HepG2 (cell line): ENCODE results near the gene MCF2L. TPM values are rescaled to one million over a fixed set of nuclear protein-coding genes. Genes with fewer than 3 reads are reported as not detected.

Experiments
- DMAP1 ChIP-seq: IDR thresholded peaks from 2 replicates; pipeline ENCODE4 v1.6.1; 2016
- ELF3 ChIP-seq: IDR thresholded peaks from 2 replicates; pipeline ENCODE4 v1.6.1; 2016; ENCODE audit warnings: missing genetic modification reagents, missing compliant biosample characterization
- ERF ChIP-seq: IDR thresholded peaks from 2 replicates; pipeline ENCODE4 v1.6.1; 2018; ENCODE audit warnings: missing biosample characterization, missing genetic modification reagents
- GMEB1 ChIP-seq: sonication (generic); formaldehyde crosslinking; IDR thresholded peaks from 2 replicates; pipeline ENCODE4 v1.5.1; 2020; ENCODE audit warnings: missing genetic modification reagents, mild to moderate bottlenecking, borderline replicate concordance
- RNF2 ChIP-seq: fragments of 450-650 bp; conservative IDR thresholded peaks from 2 replicates; pipeline ENCODE4 v1.6.1; 2016; ENCODE audit warnings: low read depth
- SALL2 ChIP-seq: sonication (generic); formaldehyde crosslinking; IDR thresholded peaks from 2 replicates; pipeline ENCODE4 v1.8.1; 2023; ENCODE audit warnings: mild to moderate bottlenecking, missing genetic modification reagents, inconsistent platforms
- SNRNP70 ChIP-seq: fragments of 200-400 bp; formaldehyde crosslinking; IDR thresholded peaks from 2 replicates; pipeline ENCODE4 v1.6.1; 2017; ENCODE audit warnings: mild to moderate bottlenecking, low read depth, low read length, moderate library complexity
- SP5 ChIP-seq: IDR thresholded peaks from 2 replicates; pipeline ENCODE4 v1.6.1; 2016; ENCODE audit warnings: low read depth, borderline replicate concordance
- TCF7L2 ChIP-seq: IDR thresholded peaks from 2 replicates; pipeline ENCODE4 v1.6.1; 2011; ENCODE audit warnings: mild to moderate bottlenecking, low read depth, low read length, moderate library complexity
- TEAD3 ChIP-seq: optimal IDR thresholded peaks from 2 replicates; pipeline ENCODE3; 2016; ENCODE audit warnings: borderline replicate concordance
- ZBTB7B ChIP-seq: sonication (generic); formaldehyde crosslinking; IDR thresholded peaks from 2 replicates; pipeline ENCODE4 v1.4.0; 2020; ENCODE audit warnings: missing genetic modification reagents
- ZFYVE20 ChIP-seq: sonication (generic); formaldehyde crosslinking; IDR thresholded peaks from 2 replicates; pipeline ENCODE4 v1.8.0; 2023; ENCODE audit warnings: low read depth, mild to moderate bottlenecking, moderate library complexity, missing genetic modification reagents, borderline replicate concordance
- ZNF343 ChIP-seq: sonication (generic); formaldehyde crosslinking; IDR thresholded peaks from 2 replicates; pipeline ENCODE4 v1.4.0; 2020; ENCODE audit warnings: mild to moderate bottlenecking, missing genetic modification reagents
- ZNF383 ChIP-seq: sonication (generic); formaldehyde crosslinking; IDR thresholded peaks from 2 replicates; pipeline ENCODE4 v1.4.0; 2020; ENCODE audit warnings: missing genetic modification reagents, mild to moderate bottlenecking, borderline replicate concordance
- ZNF446 ChIP-seq: sonication (generic); formaldehyde crosslinking; IDR thresholded peaks from 2 replicates; pipeline ENCODE4 v1.5.0; 2020; ENCODE audit warnings: mild to moderate bottlenecking, missing genetic modification reagents
- ZNF563 ChIP-seq: sonication (generic); formaldehyde crosslinking; IDR thresholded peaks from 2 replicates; pipeline ENCODE4 v1.8.0; 2022; ENCODE audit warnings: mild to moderate bottlenecking, moderate library complexity, missing genetic modification reagents
- ZNF569 ChIP-seq: sonication (generic); formaldehyde crosslinking; IDR thresholded peaks from 2 replicates; pipeline ENCODE4 v1.5.0; 2020; ENCODE audit warnings: mild to moderate bottlenecking, missing genetic modification reagents, moderate library complexity, borderline replicate concordance
- ZNF776 ChIP-seq: sonication (generic); formaldehyde crosslinking; IDR thresholded peaks from 2 replicates; pipeline ENCODE4 v1.4.0; 2020; ENCODE audit warnings: mild to moderate bottlenecking, missing genetic modification reagents
- ZNF781 ChIP-seq: sonication (generic); formaldehyde crosslinking; IDR thresholded peaks from 2 replicates; pipeline ENCODE4 v1.5.1; 2020; ENCODE audit warnings: borderline replicate concordance, mild to moderate bottlenecking, missing genetic modification reagents; ENCODE audit errors: not compliant biosample characterization
- polyA plus RNA-seq, 8 experiments: library from polyadenylated mRNA; depleted of rRNA in 3 of 8; stranded (reverse) in 7 of 8; unstranded in 1 of 8; fragments of >200 nt; fragmentation: Illumina TruSeq in 4 of 8; extraction: Trizol in 4 of 8; gene quantifications; 2 replicates each; pipeline versions ENCODE4 v1.2.1 to v1.2.3, GENCODE V29; 2011 to 2016; ENCODE audit warnings: low read depth in 4 of 8, missing spikeins in 1 of 8, mixed read lengths in 1 of 8; ENCODE audit not compliant: insufficient read depth in 1 of 8
- total RNA-seq, 5 experiments: library from RNA; depleted of rRNA; stranded (reverse); fragments of >200 nt; fragmentation: Illumina TruSeq; extraction: Trizol; gene quantifications; 2 replicates each; pipeline ENCODE4 v1.2.3, GENCODE V29; 2016; ENCODE audit warnings: low read depth in 1 of 5
- TF ChIP-seq, protein P1 (sequence below): sonication (generic); formaldehyde crosslinking; IDR thresholded peaks from 2 replicates; pipeline ENCODE4 v1.5.1; 2020; ENCODE audit warnings: missing genetic modification reagents, mild to moderate bottlenecking, borderline replicate concordance
- TF ChIP-seq, protein P2 (sequence below): sonication (generic); formaldehyde crosslinking; IDR thresholded peaks from 2 replicates; pipeline ENCODE4 v1.8.1; 2022; ENCODE audit warnings: low read depth, mild to moderate bottlenecking, missing genetic modification reagents
- TF ChIP-seq, protein P3 (sequence below): sonication (generic); formaldehyde crosslinking; IDR thresholded peaks from 2 replicates; pipeline ENCODE4 v1.8.0; 2022; ENCODE audit warnings: missing genetic modification reagents, mild to moderate bottlenecking, inconsistent platforms, borderline replicate concordance

Gene MCF2L
- total and polyA plus RNA-seq, 2 of the 13 experiments (the other 11 are each of a cell fraction or from before 2014, with no cell fraction given), result 19.4 to 28.4 TPM

DNA sequence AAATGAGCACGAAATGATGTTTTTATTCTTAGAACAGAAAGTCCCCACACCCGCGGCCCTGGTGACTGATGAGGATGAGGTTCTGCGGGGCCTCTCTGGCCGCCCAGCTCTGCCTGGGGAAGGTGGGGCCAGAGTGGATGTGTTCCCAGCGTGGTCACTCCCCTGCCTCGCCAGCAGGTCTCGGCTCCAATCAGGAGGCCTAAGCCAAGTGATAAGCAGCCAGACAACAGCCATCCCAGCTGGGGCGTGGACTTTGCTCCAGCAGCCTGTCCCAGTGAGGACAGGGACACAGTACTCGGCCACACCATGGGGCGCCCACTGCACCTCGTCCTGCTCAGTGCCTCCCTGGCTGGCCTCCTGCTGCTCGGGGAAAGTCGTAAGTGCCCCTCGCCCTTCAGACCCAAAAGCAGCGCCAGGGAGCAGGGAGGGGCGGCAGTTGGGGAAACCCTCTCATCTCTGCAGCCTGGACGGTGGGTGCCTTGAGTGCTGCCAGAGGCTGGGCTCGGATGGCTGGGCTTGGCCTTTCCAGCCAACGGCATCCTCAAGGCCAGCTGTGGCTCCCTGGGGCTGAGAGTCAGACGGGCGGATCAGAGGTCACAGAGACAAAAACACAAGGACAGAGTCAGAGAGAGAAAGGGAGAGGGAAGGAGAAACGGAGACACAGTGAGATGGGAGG, 153.7 kb downstream of the MCF2L start, which contains the start of gene F10 (continued):
- TF ChIP-seq ZFYVE20, result no peak
- TF ChIP-seq ZNF446 (CRISPR knock-in tag), result no peak
- TF ChIP-seq ZNF563 (CRISPR knock-in tag), result peak; percentile 47; the same call in 1 of the 2 replicates
- TF ChIP-seq ZBTB7B (CRISPR knock-in tag), result peak; percentile 30; the same call in 1 of the 2 replicates
- TF ChIP-seq ERF (CRISPR knock-in tag), result peak; percentile 85
- TF ChIP-seq ZNF569 (CRISPR knock-in tag), result no peak
- TF ChIP-seq ELF3 (CRISPR knock-in tag), result peak; percentile 59; the same call in 1 of the 2 replicates
- TF ChIP-seq, protein P1, sequence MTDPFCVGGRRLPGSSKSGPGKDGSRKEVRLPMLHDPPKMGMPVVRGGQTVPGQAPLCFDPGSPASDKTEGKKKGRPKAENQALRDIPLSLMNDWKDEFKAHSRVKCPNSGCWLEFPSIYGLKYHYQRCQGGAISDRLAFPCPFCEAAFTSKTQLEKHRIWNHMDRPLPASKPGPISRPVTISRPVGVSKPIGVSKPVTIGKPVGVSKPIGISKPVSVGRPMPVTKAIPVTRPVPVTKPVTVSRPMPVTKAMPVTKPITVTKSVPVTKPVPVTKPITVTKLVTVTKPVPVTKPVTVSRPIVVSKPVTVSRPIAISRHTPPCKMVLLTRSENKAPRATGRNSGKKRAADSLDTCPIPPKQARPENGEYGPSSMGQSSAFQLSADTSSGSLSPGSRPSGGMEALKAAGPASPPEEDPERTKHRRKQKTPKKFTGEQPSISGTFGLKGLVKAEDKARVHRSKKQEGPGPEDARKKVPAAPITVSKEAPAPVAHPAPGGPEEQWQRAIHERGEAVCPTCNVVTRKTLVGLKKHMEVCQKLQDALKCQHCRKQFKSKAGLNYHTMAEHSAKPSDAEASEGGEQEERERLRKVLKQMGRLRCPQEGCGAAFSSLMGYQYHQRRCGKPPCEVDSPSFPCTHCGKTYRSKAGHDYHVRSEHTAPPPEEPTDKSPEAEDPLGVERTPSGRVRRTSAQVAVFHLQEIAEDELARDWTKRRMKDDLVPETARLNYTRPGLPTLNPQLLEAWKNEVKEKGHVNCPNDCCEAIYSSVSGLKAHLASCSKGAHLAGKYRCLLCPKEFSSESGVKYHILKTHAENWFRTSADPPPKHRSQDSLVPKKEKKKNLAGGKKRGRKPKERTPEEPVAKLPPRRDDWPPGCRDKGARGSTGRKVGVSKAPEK, result peak; percentile 88; the same call in 1 of the 2 replicates
- TF ChIP-seq, protein P2, sequence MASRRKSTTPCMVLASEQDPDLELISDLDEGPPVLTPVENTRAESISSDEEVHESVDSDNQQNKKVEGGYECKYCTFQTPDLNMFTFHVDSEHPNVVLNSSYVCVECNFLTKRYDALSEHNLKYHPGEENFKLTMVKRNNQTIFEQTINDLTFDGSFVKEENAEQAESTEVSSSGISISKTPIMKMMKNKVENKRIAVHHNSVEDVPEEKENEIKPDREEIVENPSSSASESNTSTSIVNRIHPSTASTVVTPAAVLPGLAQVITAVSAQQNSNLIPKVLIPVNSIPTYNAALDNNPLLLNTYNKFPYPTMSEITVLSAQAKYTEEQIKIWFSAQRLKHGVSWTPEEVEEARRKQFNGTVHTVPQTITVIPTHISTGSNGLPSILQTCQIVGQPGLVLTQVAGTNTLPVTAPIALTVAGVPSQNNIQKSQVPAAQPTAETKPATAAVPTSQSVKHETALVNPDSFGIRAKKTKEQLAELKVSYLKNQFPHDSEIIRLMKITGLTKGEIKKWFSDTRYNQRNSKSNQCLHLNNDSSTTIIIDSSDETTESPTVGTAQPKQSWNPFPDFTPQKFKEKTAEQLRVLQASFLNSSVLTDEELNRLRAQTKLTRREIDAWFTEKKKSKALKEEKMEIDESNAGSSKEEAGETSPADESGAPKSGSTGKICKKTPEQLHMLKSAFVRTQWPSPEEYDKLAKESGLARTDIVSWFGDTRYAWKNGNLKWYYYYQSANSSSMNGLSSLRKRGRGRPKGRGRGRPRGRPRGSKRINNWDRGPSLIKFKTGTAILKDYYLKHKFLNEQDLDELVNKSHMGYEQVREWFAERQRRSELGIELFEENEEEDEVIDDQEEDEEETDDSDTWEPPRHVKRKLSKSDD (CRISPR knock-in tag), result no peak
- TF ChIP-seq SNRNP70, result no peak
- TF ChIP-seq GMEB1 (CRISPR knock-in tag), result peak; percentile 68; the same call in 1 of the 2 replicates
- peak; percentile 75 for TF ChIP-seq TEAD3
- TF ChIP-seq SALL2, result peak; percentile 94
- no peak for TF ChIP-seq TCF7L2
- TF ChIP-seq ZNF776, result no peak
- TF ChIP-seq RNF2, result no peak
- peak; percentile 74; the same call in 1 of the 2 replicates for TF ChIP-seq ZNF343 (CRISPR knock-in tag)
- peak; percentile 94 for TF ChIP-seq DMAP1 (CRISPR knock-in tag)
- TF ChIP-seq ZNF781 (CRISPR knock-in tag), result no peak
- TF ChIP-seq, protein P3, sequence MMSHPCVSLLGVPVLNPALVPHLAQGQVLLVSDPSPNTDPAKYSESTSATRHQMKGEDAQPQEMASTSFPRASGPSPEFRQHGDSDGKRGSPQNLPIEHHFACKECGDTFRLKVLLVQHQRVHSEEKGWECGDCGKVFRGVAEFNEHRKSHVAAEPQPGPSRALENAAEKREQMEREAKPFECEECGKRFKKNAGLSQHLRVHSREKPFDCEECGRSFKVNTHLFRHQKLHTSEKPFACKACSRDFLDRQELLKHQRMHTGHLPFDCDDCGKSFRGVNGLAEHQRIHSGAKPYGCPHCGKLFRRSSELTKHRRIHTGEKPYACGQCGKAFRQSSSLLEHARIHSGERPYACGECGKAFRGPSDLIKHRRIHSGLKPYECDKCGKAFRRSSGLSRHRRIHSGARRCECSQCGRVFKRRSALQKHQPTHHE (CRISPR knock-in tag), result peak; percentile 72; the same call in 1 of the 2 replicates
- TF ChIP-seq SP5 (CRISPR knock-in tag), result 0 out of 2 replicates have a peak, but pooled peaks have one; percentile 37
- TF ChIP-seq ZNF383 (CRISPR knock-in tag), result no peak
